WTC11 (cell line): Measurements from ENCODE around the gene RAMP3.

Experiments
- CREB1 ChIP-seq: sonication (generic); formaldehyde crosslinking; IDR thresholded peaks from 2 replicates; pipeline ENCODE4 v1.8.0; 2023; ENCODE audit warnings: mild to moderate bottlenecking, missing genetic modification reagents
- ELF4 ChIP-seq: sonication (generic); formaldehyde crosslinking; IDR thresholded peaks from 2 replicates; pipeline ENCODE4 v1.8.1; 2022; ENCODE audit warnings: low read depth, mild to moderate bottlenecking, moderate library complexity, missing genetic modification reagents
- ETV6 ChIP-seq: sonication (generic); formaldehyde crosslinking; IDR thresholded peaks from 2 replicates; pipeline ENCODE4 v1.8.1; 2022; ENCODE audit warnings: mild to moderate bottlenecking, missing genetic modification reagents
- RELA ChIP-seq: sonication (generic); formaldehyde crosslinking; IDR thresholded peaks from 2 replicates; pipeline ENCODE4 v1.8.1; 2022; ENCODE audit warnings: missing genetic modification reagents, mild to moderate bottlenecking, borderline replicate concordance
- ZNF138 ChIP-seq: sonication (generic); formaldehyde crosslinking; conservative IDR thresholded peaks from 2 replicates; pipeline ENCODE4 v1.8.1; 2022; ENCODE audit warnings: mild to moderate bottlenecking, moderate library complexity, missing genetic modification reagents
- TF ChIP-seq, protein P1 (sequence below): fragments of 200-600 bp; IDR thresholded peaks from 2 replicates; pipeline ENCODE4 v1.8.0; 2022; ENCODE audit warnings: antibody characterized with exemption
- TF ChIP-seq, protein P2 (sequence below): sonication (generic); formaldehyde crosslinking; IDR thresholded peaks from 2 replicates; pipeline ENCODE4 v1.8.1; 2023; ENCODE audit warnings: mild to moderate bottlenecking, missing genetic modification reagents, moderate library complexity

DNA sequence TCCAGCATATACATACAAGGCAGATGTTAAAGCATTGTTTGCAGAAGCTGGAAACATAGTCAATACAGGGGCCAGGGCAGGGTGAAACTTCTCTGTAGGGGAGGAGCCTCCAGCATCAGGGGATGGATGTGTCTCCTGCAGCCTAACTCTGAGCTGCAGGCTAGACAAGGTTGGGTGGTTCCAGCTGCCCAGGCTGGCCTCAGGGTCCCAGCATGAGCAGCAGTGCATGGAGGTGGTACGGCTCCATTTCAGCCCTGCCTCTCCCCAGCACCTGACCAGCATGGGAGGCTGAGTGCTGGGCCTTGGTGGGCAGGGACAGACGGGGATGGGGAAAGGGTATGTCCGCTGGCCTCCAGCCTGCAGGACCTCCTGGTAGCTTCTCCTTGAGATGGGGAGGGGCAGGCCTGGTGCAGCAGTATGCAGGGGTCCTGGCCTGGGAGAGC is 38.7 kb upstream of the RAMP3 start:
- TF ChIP-seq ETV6 (CRISPR knock-in tag) (no peak), ZNF138 (CRISPR knock-in tag) (no peak), RELA (no peak), CREB1 (CRISPR knock-in tag) (no peak), ELF4 (no peak)
- TF ChIP-seq, protein P1, sequence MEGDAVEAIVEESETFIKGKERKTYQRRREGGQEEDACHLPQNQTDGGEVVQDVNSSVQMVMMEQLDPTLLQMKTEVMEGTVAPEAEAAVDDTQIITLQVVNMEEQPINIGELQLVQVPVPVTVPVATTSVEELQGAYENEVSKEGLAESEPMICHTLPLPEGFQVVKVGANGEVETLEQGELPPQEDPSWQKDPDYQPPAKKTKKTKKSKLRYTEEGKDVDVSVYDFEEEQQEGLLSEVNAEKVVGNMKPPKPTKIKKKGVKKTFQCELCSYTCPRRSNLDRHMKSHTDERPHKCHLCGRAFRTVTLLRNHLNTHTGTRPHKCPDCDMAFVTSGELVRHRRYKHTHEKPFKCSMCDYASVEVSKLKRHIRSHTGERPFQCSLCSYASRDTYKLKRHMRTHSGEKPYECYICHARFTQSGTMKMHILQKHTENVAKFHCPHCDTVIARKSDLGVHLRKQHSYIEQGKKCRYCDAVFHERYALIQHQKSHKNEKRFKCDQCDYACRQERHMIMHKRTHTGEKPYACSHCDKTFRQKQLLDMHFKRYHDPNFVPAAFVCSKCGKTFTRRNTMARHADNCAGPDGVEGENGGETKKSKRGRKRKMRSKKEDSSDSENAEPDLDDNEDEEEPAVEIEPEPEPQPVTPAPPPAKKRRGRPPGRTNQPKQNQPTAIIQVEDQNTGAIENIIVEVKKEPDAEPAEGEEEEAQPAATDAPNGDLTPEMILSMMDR = no peak
- TF ChIP-seq, protein P2, sequence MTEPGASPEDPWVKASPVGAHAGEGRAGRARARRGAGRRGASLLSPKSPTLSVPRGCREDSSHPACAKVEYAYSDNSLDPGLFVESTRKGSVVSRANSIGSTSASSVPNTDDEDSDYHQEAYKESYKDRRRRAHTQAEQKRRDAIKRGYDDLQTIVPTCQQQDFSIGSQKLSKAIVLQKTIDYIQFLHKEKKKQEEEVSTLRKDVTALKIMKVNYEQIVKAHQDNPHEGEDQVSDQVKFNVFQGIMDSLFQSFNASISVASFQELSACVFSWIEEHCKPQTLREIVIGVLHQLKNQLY (CRISPR knock-in tag) = no peak
